HFFc6 (cell line): Measurements from ENCODE around the gene SORCS3. TPM values are rescaled to one million over a fixed set of nuclear protein-coding genes. Genes with fewer than 3 reads are reported as not detected.

Experiments
- DNase-seq: peaks from one replicate; pipeline ENCODE4 v3.0.0-alpha.2; 2018
- H3K27ac Mint-ChIP-seq: 2 replicates; pipeline ENCODE4 v1.8.0; 2020; ENCODE audit warnings: mild to moderate bottlenecking, mixed read lengths
- H3K27me3 Mint-ChIP-seq: 2 replicates; pipeline ENCODE4 v1.8.0; 2021; ENCODE audit warnings: mild to moderate bottlenecking, moderate library complexity, mixed read lengths; ENCODE audit not compliant: insufficient read depth
- H3K36me3 Mint-ChIP-seq: 2 replicates; pipeline ENCODE4 v1.8.0; 2021; ENCODE audit warnings: low read depth, mixed read lengths
- H3K4me1 Mint-ChIP-seq: 2 replicates; pipeline ENCODE4 v1.8.0; 2020; ENCODE audit warnings: low read depth, mixed read lengths
- H3K4me3 Mint-ChIP-seq: 2 replicates; pipeline ENCODE4 v1.8.0; 2020; ENCODE audit warnings: mild to moderate bottlenecking, moderate library complexity, mixed read lengths
- H3K9me3 Mint-ChIP-seq: 2 replicates; pipeline ENCODE4 v1.8.0; 2020; ENCODE audit warnings: mild to moderate bottlenecking, mixed read lengths
- total RNA-seq, 6 experiments: library from RNA; stranded (reverse); fragmentation: NEBNext Ultra II Directional; extraction: Animal tissue kit (Norgen Biotek cat#: 25700); gene quantifications; 2 replicates in 1 of 6; 3 replicates in 5 of 6; pipeline ENCODE4 v1.2.3, GENCODE V29; 2021
- TF ChIP-seq, protein P1 (sequence below): fragments of 200-600 bp; sonication (generic); IDR thresholded peaks from 2 replicates; pipeline ENCODE4 v1.5.0; 2021; ENCODE audit warnings: antibody characterized with exemption, mild to moderate bottlenecking

SORCS3 gene
- total RNA-seq, 6 experiments from 2014 or later, result not detected

- TF ChIP-seq, protein P1, sequence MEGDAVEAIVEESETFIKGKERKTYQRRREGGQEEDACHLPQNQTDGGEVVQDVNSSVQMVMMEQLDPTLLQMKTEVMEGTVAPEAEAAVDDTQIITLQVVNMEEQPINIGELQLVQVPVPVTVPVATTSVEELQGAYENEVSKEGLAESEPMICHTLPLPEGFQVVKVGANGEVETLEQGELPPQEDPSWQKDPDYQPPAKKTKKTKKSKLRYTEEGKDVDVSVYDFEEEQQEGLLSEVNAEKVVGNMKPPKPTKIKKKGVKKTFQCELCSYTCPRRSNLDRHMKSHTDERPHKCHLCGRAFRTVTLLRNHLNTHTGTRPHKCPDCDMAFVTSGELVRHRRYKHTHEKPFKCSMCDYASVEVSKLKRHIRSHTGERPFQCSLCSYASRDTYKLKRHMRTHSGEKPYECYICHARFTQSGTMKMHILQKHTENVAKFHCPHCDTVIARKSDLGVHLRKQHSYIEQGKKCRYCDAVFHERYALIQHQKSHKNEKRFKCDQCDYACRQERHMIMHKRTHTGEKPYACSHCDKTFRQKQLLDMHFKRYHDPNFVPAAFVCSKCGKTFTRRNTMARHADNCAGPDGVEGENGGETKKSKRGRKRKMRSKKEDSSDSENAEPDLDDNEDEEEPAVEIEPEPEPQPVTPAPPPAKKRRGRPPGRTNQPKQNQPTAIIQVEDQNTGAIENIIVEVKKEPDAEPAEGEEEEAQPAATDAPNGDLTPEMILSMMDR, result no peak
- H3K27me3 Mint-ChIP-seq, result peaks cover 5% of the 10 kb centered on the region; the same call in 1 of the 2 replicates
- H3K9me3 Mint-ChIP-seq, result no peaks in the 10 kb centered on the region
- DNase-seq, result no peak
- H3K36me3 Mint-ChIP-seq, result no peaks in the 10 kb centered on the region
- H3K4me3 Mint-ChIP-seq, result no peak overlapping the region
- no peaks in the 10 kb centered on the region for H3K4me1 Mint-ChIP-seq
- H3K27ac Mint-ChIP-seq, result no peak overlapping the region
Measured at GRCh38 chr10:104658067-104658466, 17.0 kb downstream of the SORCS3 start.

DNA sequence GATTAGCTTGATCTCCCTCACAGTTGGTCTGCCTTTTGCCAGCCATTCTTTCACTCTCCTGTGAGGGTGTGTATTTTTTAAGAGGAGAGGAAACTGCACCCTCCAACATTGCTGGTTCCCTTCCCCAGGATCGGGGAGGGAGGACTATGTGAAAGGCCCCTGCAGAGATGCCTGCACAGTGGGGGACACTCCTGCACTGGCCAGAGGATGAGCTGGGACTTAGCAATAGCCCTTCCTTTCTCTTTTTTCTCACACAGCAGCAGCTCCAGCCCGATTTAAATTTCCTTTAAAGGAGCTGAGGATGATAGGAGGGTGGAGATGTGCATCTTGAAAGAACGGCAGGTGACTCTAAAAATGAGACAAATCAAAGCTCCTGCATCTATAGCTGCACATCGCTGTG is 18.7 kb downstream of the SORCS3 start:
- no peaks in the 10 kb centered on the region for H3K4me1 Mint-ChIP-seq
- no peak overlapping the region for H3K4me3 Mint-ChIP-seq
- no peak for DNase-seq
- peaks cover 5% of the 10 kb centered on the region; the same call in 1 of the 2 replicates for H3K27me3 Mint-ChIP-seq
- H3K27ac Mint-ChIP-seq, result no peak overlapping the region
- TF ChIP-seq, protein P1, result no peak
- H3K9me3 Mint-ChIP-seq, result no peaks in the 10 kb centered on the region
- H3K36me3 Mint-ChIP-seq, result no peaks in the 10 kb centered on the region

- Mint-ChIP-seq H3K9me3 (no peaks in the 10 kb centered on the region), H3K27me3 (peaks cover 5% of the 10 kb centered on the region; the same call in 1 of the 2 replicates), H3K4me1 (no peaks in the 10 kb centered on the region), H3K4me3 (no peak overlapping the region), H3K36me3 (no peaks in the 10 kb centered on the region), H3K27ac (no peak overlapping the region)
- TF ChIP-seq, protein P1, result no peak
- DNase-seq, result no peak
Measured at GRCh38 chr10:104663076-104663475, 22.0 kb downstream of the SORCS3 start.

DNA sequence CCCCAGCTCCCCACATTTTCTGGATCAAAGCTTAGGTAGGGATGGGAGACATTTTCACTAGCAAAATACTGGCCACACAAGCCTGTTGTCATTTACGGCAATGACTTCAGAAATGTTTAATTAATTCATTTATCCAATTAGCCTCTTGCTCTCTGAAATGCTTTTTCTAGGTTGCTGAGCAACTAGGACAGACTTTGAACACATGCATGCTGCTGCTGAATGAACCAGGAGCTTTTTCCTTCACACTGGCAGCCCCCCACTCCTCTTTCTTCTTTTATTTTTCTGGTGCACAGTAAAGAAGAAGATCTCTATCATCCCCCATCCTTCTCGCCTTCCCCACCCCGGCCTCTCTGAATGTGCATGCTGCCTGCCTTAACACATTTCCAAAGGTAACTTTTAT is 22.5 kb downstream of the SORCS3 start:
- no peak for DNase-seq
- H3K27ac Mint-ChIP-seq, result no peak overlapping the region
- no peaks in the 10 kb centered on the region for H3K9me3 Mint-ChIP-seq
- no peaks in the 10 kb centered on the region for H3K36me3 Mint-ChIP-seq
- H3K4me1 Mint-ChIP-seq, result no peaks in the 10 kb centered on the region
- TF ChIP-seq, protein P1, result no peak
- H3K27me3 Mint-ChIP-seq, result peaks cover 5% of the 10 kb centered on the region; the same call in 1 of the 2 replicates
- no peak overlapping the region; the same call in 1 of the 2 replicates for H3K4me3 Mint-ChIP-seq

DNA sequence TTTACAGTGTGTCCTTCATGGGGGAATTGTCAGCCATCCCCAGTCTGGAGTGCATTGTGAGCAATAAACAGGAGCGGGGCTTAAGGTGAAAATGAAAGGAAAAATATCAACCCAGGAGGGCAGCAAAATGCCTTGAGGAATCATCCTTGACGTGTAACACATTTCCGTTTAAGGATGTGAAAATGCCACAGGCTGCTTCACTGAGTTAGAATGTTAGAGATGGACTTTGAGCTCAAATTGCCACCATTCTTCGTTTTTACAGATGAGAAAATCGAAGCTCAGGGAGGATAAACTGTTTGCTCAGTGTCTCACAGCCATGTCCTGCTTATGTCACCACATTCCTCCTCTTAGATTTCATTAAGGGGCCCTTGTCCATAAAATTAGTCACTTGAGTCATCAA is 23.1 kb downstream of the SORCS3 start:
- DNase-seq, result no peak
- Mint-ChIP-seq H3K4me1 (no peaks in the 10 kb centered on the region), H3K9me3 (no peaks in the 10 kb centered on the region), H3K27me3 (peaks cover 5% of the 10 kb centered on the region; the same call in 1 of the 2 replicates), H3K4me3 (peak overlapping the region; percentile 11; the same call in 1 of the 2 replicates), H3K27ac (no peak overlapping the region), H3K36me3 (no peaks in the 10 kb centered on the region)
- TF ChIP-seq, protein P1, result no peak

- peaks cover 3% of the 10 kb centered on the region; the same call in 1 of the 2 replicates for H3K27me3 Mint-ChIP-seq
- H3K9me3 Mint-ChIP-seq, result no peaks in the 10 kb centered on the region
- H3K36me3 Mint-ChIP-seq, result no peaks in the 10 kb centered on the region
- H3K4me1 Mint-ChIP-seq, result no peaks in the 10 kb centered on the region
- H3K27ac Mint-ChIP-seq, result no peak overlapping the region
- H3K4me3 Mint-ChIP-seq, result no peak overlapping the region
- TF ChIP-seq, protein P1, result no peak
- DNase-seq, result no peak
Measured at GRCh38 chr10:104665174-104665573, 24.1 kb downstream of the SORCS3 start.
